HepG2 (cell line): ENCODE measurements around the gene IL15RA. TPM values are rescaled to one million over a fixed set of nuclear protein-coding genes. Genes with fewer than 3 reads are reported as not detected.

Source experiments
- ATAC-seq: fragments of 200-7000 bp; cut with Tn5 transposase; 3 replicates; pipeline ENCODE4 v1.9.1; 2020; ENCODE audit warnings: mild to moderate bottlenecking, moderate library complexity
- BruUV-seq: library from RNA; stranded (reverse); fragments of 400-500 nt; replicated peaks from 2 replicates; lab custom pipeline; 2021; lab: Mats Ljungman, UMichigan
- CTCF ChIA-PET: fragments of 300-600 bp; formaldehyde crosslinking; extraction: SDS; loops from one replicate; lab custom pipeline; 2021; ENCODE audit warnings: low total read pairs, inconsistent platforms, low intra/inter-chr PET ratio; lab: Yijun Ruan, JAX
- POLR2A ChIA-PET: fragments of 350-600 bp; sonication (Branson Sonifier 250); formaldehyde crosslinking; loops from one replicate; lab custom pipeline; 2020; ENCODE audit warnings: antibody characterized with exemption, inconsistent platforms; lab: Yijun Ruan, JAX
- DNase-seq: peaks from one replicate; pipeline ENCODE4 v3.0.0-alpha.2; 2015; ENCODE audit warnings: low spot score
- FAIRE-seq: peaks from 3 replicates; lab custom pipeline; 2011; peaks lifted over from hg19 to GRCh38; lab: Jason Lieb, UNC
- H2AFZ ChIP-seq: one replicate; pipeline ENCODE4 v1.6.1; 2011; ENCODE audit warnings: low read length, inconsistent platforms
- H3K27ac ChIP-seq: fragments of 300-600 bp; 3 replicates; pipeline ENCODE4 v1.8.0; 2011; ENCODE audit warnings: mixed run types, mild to moderate bottlenecking, mixed read lengths, low read length, inconsistent platforms; ENCODE audit not compliant: insufficient read depth; ENCODE audit errors: extremely low read length
- H3K27me3 ChIP-seq, 2 experiments: fragments of 200-600 bp in 1 of 2; 2 replicates in 1 of 2; 3 replicates in 1 of 2; pipeline versions ENCODE4 v1.6.0 to v1.8.0; 2011; ENCODE audit warnings: low read length in 2 of 2, mild to moderate bottlenecking in 2 of 2, moderate library complexity in 2 of 2, inconsistent platforms in 1 of 2; ENCODE audit not compliant: insufficient read depth in 2 of 2, control insufficient read depth in 1 of 2
- H3K36me3 ChIP-seq, 2 experiments: fragments of 200-600 bp in 1 of 2; replicated peaks in 1 of 2; 2 replicates in 1 of 2; 3 replicates in 1 of 2; pipeline versions ENCODE4 v1.5.1 to v1.8.0; 2011; ENCODE audit warnings: low read length in 2 of 2, inconsistent platforms in 1 of 2; ENCODE audit not compliant: insufficient read depth in 2 of 2, control insufficient read depth in 1 of 2
- H3K4me1 ChIP-seq: 2 replicates; pipeline ENCODE4 v1.5.1; 2012; ENCODE audit warnings: low read length, inconsistent platforms; ENCODE audit not compliant: insufficient read depth
- H3K4me2 ChIP-seq: 2 replicates; pipeline ENCODE4 v1.6.0; 2011; ENCODE audit warnings: low read depth, low read length, inconsistent platforms
- H3K4me3 ChIP-seq, 3 experiments: fragments of 200-600 bp in 1 of 3; sonication (generic), shearing (Covaris generic) in 1 of 3; replicated peaks in 1 of 3; 2 replicates each; pipeline ENCODE4 v1.5.1; 2011 to 2016; ENCODE audit warnings: low read length in 3 of 3, inconsistent platforms in 2 of 3, low read depth in 2 of 3, mild to moderate bottlenecking in 2 of 3, control low read depth in 1 of 3, mixed read lengths in 1 of 3; ENCODE audit not compliant: insufficient read depth in 1 of 3
- H3K79me2 ChIP-seq: one replicate; pipeline ENCODE4 v1.6.1; 2011; ENCODE audit warnings: low read length, inconsistent platforms; ENCODE audit not compliant: insufficient read depth
- H3K9ac ChIP-seq: 2 replicates; pipeline ENCODE4 v1.6.0; 2011; ENCODE audit warnings: mild to moderate bottlenecking, low read depth, low read length, inconsistent platforms; ENCODE audit not compliant: insufficient read depth
- H3K9me3 ChIP-seq: 2 replicates; pipeline ENCODE4 v1.5.1; 2012; ENCODE audit warnings: mild to moderate bottlenecking, low read length
- H4K20me1 ChIP-seq: 2 replicates; pipeline ENCODE4 v1.6.0; 2011; ENCODE audit warnings: inconsistent platforms, mild to moderate bottlenecking, low read length, moderate library complexity; ENCODE audit not compliant: insufficient read depth
- AGO1 ChIP-seq: fragments of 200-400 bp; formaldehyde crosslinking; IDR thresholded peaks from 2 replicates; pipeline ENCODE4 v1.6.1; 2017; ENCODE audit warnings: mild to moderate bottlenecking, low read depth, low read length, moderate library complexity; ENCODE audit not compliant: poor library complexity, severe bottlenecking
- HOXA9 ChIP-seq: sonication (generic); formaldehyde crosslinking; IDR thresholded peaks from 2 replicates; pipeline ENCODE4 v1.8.1; 2022; ENCODE audit warnings: missing genetic modification reagents, mild to moderate bottlenecking, moderate library complexity, borderline replicate concordance
- NR2F1 ChIP-seq, 2 experiments: fragments of 450-650 bp in 1 of 2; formaldehyde crosslinking in 1 of 2; IDR thresholded peaks; 2 replicates each; pipeline versions ENCODE4 v1.5.0 to v1.6.1; 2016 to 2020; ENCODE audit warnings: mild to moderate bottlenecking in 1 of 2, missing compliant biosample characterization in 1 of 2, missing genetic modification reagents in 1 of 2, moderate library complexity in 1 of 2
- POGK ChIP-seq: sonication (generic); formaldehyde crosslinking; conservative IDR thresholded peaks from 2 replicates; pipeline ENCODE4 v1.8.0; 2022; ENCODE audit warnings: mild to moderate bottlenecking, moderate library complexity, missing genetic modification reagents
- PRPF4 ChIP-seq: fragments of 200-400 bp; formaldehyde crosslinking; IDR thresholded peaks from 2 replicates; pipeline ENCODE4 v1.6.1; 2016; ENCODE audit warnings: low read length, low read depth; ENCODE audit not compliant: poor library complexity, severe bottlenecking
- RCOR2 ChIP-seq: IDR thresholded peaks from 2 replicates; pipeline ENCODE4 v1.6.1; 2016; ENCODE audit warnings: missing biosample characterization, missing genetic modification reagents
- SP140L ChIP-seq: sonication (generic); formaldehyde crosslinking; IDR thresholded peaks from 2 replicates; pipeline ENCODE4 v1.4.0; 2020; ENCODE audit warnings: missing genetic modification reagents, borderline replicate concordance
- ZNF160 ChIP-seq: sonication (generic); formaldehyde crosslinking; IDR thresholded peaks from 2 replicates; pipeline ENCODE4 v1.8.0; 2022; ENCODE audit warnings: mild to moderate bottlenecking, inconsistent platforms, missing genetic modification reagents
- ZNF576 ChIP-seq: sonication (generic); formaldehyde crosslinking; IDR thresholded peaks from 2 replicates; pipeline ENCODE4 v1.4.0; 2020; ENCODE audit warnings: mild to moderate bottlenecking, missing genetic modification reagents
- ZNF607 ChIP-seq: sonication (generic); formaldehyde crosslinking; IDR thresholded peaks from 2 replicates; pipeline ENCODE4 v1.5.1; 2020; ENCODE audit warnings: missing genetic modification reagents, mild to moderate bottlenecking, borderline replicate concordance
- WGBS: methylation state at CpG from one replicate; pipeline ENCODE4 v1.1.6; 2017; ENCODE audit warnings: low lambda C conversion rate; 5-methylcytosine and 5-hydroxymethylcytosine counted together
- in situ Hi-C: cut with HindIII; loops from 2 replicates; pipeline ENCODE4 v1.10.0; 2017; ENCODE audit warnings: low pct_unique_long_range_greater_than_20kb; ENCODE audit not compliant: extremely low pct_ligation_motif_present
- intact Hi-C: fragments of 100-400 bp; cut with micrococcal nuclease; formaldehyde crosslinking; loops from one replicate; pipeline ENCODE4 v1.10.0; 2022; ENCODE audit not compliant: unreplicated experiment
- polyA plus RNA-seq, 8 experiments: library from polyadenylated mRNA; depleted of rRNA in 3 of 8; stranded (reverse) in 7 of 8; unstranded in 1 of 8; fragments of >200 nt; fragmentation: Illumina TruSeq in 4 of 8; extraction: Trizol in 4 of 8; gene quantifications; 2 replicates each; pipeline versions ENCODE4 v1.2.1 to v1.2.3, GENCODE V29; 2011 to 2016; ENCODE audit warnings: low read depth in 4 of 8, missing spikeins in 1 of 8, mixed read lengths in 1 of 8; ENCODE audit not compliant: insufficient read depth in 1 of 8
- total RNA-seq, 5 experiments: library from RNA; depleted of rRNA; stranded (reverse); fragments of >200 nt; fragmentation: Illumina TruSeq; extraction: Trizol; gene quantifications; 2 replicates each; pipeline ENCODE4 v1.2.3, GENCODE V29; 2016; ENCODE audit warnings: low read depth in 1 of 5
- TF ChIP-seq, protein P1 (sequence below): sonication (generic); formaldehyde crosslinking; IDR thresholded peaks from 2 replicates; pipeline ENCODE4 v1.5.0; 2020; ENCODE audit warnings: missing genetic modification reagents
- TF ChIP-seq, protein P2 (sequence below): sonication (generic); formaldehyde crosslinking; IDR thresholded peaks from 2 replicates; pipeline ENCODE4 v1.4.0; 2020; ENCODE audit warnings: low read depth, missing genetic modification reagents

Gene IL15RA
- total and polyA plus RNA-seq, 2 of the 13 experiments (the other 11 are each of a cell fraction or from before 2014, with no cell fraction given): 0.53 to 0.77 TPM

DNA sequence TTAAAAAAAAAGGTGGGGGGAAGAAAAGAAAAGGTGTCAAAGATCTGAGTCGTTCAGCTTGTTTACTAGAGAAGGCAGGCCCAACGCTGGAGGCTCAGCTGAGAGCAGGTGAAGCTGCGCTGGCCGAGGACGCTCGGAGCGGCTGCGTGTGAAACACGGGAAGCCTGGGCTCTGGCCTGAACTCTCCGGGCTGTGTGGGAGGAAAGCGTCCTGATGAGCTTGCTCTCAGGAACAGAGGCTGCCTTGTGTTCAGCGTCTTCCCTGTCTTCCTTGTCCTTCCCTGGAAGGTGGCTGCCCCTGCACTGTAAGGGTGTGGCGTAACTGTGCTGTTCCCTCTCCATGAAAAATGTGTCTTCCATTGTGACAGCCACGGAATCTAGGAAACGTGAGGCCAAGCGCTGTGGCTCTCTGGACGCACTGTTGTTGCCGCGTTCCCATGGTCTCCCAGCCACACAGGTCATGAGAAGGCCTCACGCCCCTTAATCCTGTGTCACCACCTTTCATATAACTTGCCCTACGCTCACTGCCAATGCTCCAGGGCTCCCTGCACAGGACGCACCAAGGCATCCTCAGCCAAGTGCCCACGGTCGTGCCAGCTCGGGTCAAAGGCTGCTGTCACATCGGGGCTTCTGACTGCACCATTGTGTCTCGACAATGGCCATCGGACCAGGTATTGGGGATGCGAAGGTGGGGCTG lies 15.8 kb downstream of the IL15RA start:
- CTCF ChIA-PET: no interaction called here
- no peak for DNase-seq

More for the DNA sequence above, 15.8 kb downstream of the IL15RA start:
- no TSS peak for BruUV-seq
- Histone ChIP-seq H3K27me3 (peaks cover 1 to 2% of the 10 kb centered on the region in 2 experiments; a peak in 2 of 5 replicates), H3K9ac (no peak overlapping the region), H3K79me2 (no peaks in the 10 kb centered on the region), H3K9me3 (no peaks in the 10 kb centered on the region), H3K4me3 (no peak overlapping the region), H3K36me3 (no peaks in the 10 kb centered on the region), H3K4me2 (no peak overlapping the region), H3K4me1 (no peaks in the 10 kb centered on the region), H2AFZ (no peak overlapping the region), H3K27ac (no peak overlapping the region), H4K20me1 (no peaks in the 10 kb centered on the region)
- WGBS: 42% methylated on average over 18 of the region's 29 CpGs
- POLR2A ChIA-PET: interaction anchor here (0.7 kb wide), 1 partner anchor 71 kb away, joined by 3 read pairs; the partner anchor contains the start of genes ANKRD16 and FBH1
- ATAC-seq (no peak), FAIRE-seq (no peak)
- intact Hi-C loops (no loop called here), in situ Hi-C loops (no loop called here)
- TF ChIP-seq ZNF160 (CRISPR knock-in tag) (no peak), ZNF607 (no peak), AGO1 (no peak), SP140L (CRISPR knock-in tag) (no peak), ZNF576 (CRISPR knock-in tag) (no peak), PRPF4 (no peak), NR2F1 (CRISPR knock-in tag; IDR thresholded peaks at IDR 0.05) (no peak), RCOR2 (no peak), POGK (CRISPR knock-in tag) (no peak), HOXA9 (no peak)
- TF ChIP-seq, protein P1, sequence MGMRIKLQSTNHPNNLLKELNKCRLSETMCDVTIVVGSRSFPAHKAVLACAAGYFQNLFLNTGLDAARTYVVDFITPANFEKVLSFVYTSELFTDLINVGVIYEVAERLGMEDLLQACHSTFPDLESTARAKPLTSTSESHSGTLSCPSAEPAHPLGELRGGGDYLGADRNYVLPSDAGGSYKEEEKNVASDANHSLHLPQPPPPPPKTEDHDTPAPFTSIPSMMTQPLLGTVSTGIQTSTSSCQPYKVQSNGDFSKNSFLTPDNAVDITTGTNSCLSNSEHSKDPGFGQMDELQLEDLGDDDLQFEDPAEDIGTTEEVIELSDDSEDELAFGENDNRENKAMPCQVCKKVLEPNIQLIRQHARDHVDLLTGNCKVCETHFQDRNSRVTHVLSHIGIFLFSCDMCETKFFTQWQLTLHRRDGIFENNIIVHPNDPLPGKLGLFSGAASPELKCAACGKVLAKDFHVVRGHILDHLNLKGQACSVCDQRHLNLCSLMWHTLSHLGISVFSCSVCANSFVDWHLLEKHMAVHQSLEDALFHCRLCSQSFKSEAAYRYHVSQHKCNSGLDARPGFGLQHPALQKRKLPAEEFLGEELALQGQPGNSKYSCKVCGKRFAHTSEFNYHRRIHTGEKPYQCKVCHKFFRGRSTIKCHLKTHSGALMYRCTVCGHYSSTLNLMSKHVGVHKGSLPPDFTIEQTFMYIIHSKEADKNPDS (CRISPR knock-in tag): no peak
- TF ChIP-seq, protein P2, sequence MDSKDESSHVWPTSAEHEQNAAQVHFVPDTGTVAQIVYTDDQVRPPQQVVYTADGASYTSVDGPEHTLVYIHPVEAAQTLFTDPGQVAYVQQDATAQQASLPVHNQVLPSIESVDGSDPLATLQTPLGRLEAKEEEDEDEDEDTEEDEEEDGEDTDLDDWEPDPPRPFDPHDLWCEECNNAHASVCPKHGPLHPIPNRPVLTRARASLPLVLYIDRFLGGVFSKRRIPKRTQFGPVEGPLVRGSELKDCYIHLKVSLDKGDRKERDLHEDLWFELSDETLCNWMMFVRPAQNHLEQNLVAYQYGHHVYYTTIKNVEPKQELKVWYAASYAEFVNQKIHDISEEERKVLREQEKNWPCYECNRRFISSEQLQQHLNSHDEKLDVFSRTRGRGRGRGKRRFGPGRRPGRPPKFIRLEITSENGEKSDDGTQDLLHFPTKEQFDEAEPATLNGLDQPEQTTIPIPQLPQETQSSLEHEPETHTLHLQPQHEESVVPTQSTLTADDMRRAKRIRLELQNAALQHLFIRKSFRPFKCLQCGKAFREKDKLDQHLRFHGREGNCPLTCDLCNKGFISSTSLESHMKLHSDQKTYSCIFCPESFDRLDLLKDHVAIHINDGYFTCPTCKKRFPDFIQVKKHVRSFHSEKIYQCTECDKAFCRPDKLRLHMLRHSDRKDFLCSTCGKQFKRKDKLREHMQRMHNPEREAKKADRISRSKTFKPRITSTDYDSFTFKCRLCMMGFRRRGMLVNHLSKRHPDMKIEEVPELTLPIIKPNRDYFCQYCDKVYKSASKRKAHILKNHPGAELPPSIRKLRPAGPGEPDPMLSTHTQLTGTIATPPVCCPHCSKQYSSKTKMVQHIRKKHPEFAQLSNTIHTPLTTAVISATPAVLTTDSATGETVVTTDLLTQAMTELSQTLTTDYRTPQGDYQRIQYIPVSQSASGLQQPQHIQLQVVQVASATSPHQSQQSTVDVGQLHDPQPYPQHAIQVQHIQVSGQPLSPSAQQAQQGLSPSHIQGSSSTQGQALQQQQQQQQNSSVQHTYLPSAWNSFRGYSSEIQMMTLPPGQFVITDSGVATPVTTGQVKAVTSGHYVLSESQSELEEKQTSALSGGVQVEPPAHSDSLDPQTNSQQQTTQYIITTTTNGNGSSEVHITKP (CRISPR knock-in tag): no peak
